Calu3 (cell line): Measurements from ENCODE around the gene TPRG1. TPM values are rescaled to one million over a fixed set of nuclear protein-coding genes. Genes with fewer than 3 reads are reported as not detected.

ENCODE experiments used
- BruUV-seq: library from RNA; stranded (reverse); fragments of 400-500 nt; replicated peaks from 2 replicates; lab custom pipeline; 2021; lab: Mats Ljungman, UMichigan
- CTCF ChIA-PET: fragments of 300-600 bp; sonication (Branson Sonifier 250); formaldehyde crosslinking; loops from one replicate; lab custom pipeline; 2022; ENCODE audit warnings: antibody characterized with exemption; lab: Charles Lee
- DNase-seq: peaks from one replicate; pipeline ENCODE4 v3.0.0; 2022
- H3K27ac Mint-ChIP-seq: one replicate; pipeline ENCODE4 v1.8.0; 2022; ENCODE audit warnings: mixed read lengths; ENCODE audit not compliant: unreplicated experiment
- H3K27me3 Mint-ChIP-seq: one replicate; pipeline ENCODE4 v1.8.0; 2022; ENCODE audit warnings: mixed read lengths; ENCODE audit not compliant: unreplicated experiment
- H3K36me3 Mint-ChIP-seq: one replicate; pipeline ENCODE4 v1.8.0; 2022; ENCODE audit warnings: mild to moderate bottlenecking, moderate library complexity, mixed read lengths; ENCODE audit not compliant: insufficient read depth, unreplicated experiment
- H3K4me1 Mint-ChIP-seq: one replicate; pipeline ENCODE4 v1.8.0; 2022; ENCODE audit warnings: mild to moderate bottlenecking, low read depth, mixed read lengths; ENCODE audit not compliant: unreplicated experiment
- H3K4me3 Mint-ChIP-seq: one replicate; pipeline ENCODE4 v1.8.0; 2022; ENCODE audit warnings: mild to moderate bottlenecking, low read depth, moderate library complexity, mixed read lengths; ENCODE audit not compliant: unreplicated experiment
- H3K9me3 Mint-ChIP-seq: one replicate; pipeline ENCODE4 v1.8.0; 2022; ENCODE audit warnings: low read depth, mixed read lengths; ENCODE audit not compliant: unreplicated experiment
- CTCF ChIP-seq: fragments of 200-600 bp; IDR thresholded peaks from one replicate; pipeline ENCODE4 v1.8.0; 2022; ENCODE audit warnings: antibody characterized with exemption; ENCODE audit not compliant: unreplicated experiment
- intact Hi-C: fragments of 100-400 bp; cut with micrococcal nuclease; formaldehyde crosslinking; loops from one replicate; pipeline ENCODE4 v1.10.0; 2022; ENCODE audit not compliant: unreplicated experiment
- total RNA-seq: library from RNA; stranded (reverse); gene quantifications from 2 replicates; pipeline ENCODE4 v1.2.3, GENCODE V29; 2022

Gene TPRG1
- total RNA-seq, 1 experiment from 2014 or later = 1.2 TPM

DNA sequence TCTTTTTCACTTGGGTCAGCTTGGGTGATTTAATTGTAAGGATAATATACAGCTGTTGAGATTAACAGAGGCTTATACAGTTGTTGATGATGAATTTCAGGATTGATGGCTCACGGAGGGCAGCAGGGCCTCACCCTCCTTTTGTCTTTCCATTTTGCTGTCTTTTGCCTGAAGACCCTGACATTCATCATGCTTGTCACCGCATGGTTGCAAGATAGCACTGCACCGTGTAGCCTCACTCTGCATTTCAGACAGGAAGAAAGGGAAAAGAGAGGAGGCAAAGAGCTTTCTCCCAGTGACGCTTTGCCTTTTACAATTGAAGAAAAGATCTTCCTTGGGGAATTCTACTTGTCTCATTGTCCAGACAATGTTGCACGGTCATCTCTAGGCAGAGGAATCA, 115.1 kb downstream of the TPRG1 start:
- Mint-ChIP-seq H3K36me3 (no peaks in the 10 kb centered on the region), H3K27me3 (no peaks in the 10 kb centered on the region), H3K4me3 (no peak overlapping the region), H3K27ac (no peak overlapping the region), H3K4me1 (no peaks in the 10 kb centered on the region), H3K9me3 (no peaks in the 10 kb centered on the region)
- no TSS peak for BruUV-seq
- intact Hi-C loops = no loop called here
- CTCF ChIA-PET = no interaction called here
- DNase-seq = no peak
- TF ChIP-seq CTCF = no peak

GRCh38 chr3:189288348-189289235, 116.8 kb downstream of the TPRG1 start:
- no peaks in the 10 kb centered on the region for H3K9me3 Mint-ChIP-seq
- intact Hi-C loops = no loop called here
- no peaks in the 10 kb centered on the region for H3K36me3 Mint-ChIP-seq
- no peak for DNase-seq
- BruUV-seq = no TSS peak
- CTCF ChIA-PET = interaction anchor here (0.9 to 1.3 kb wide), 3 partner anchors 12 to 16 kb away, joined by 3 to 4 read pairs (median 3); no protein-coding TSS in a partner anchor
- H3K4me3 Mint-ChIP-seq = no peak overlapping the region
- H3K4me1 Mint-ChIP-seq = peaks cover 4% of the 10 kb centered on the region
- no peak for TF ChIP-seq CTCF
- no peak overlapping the region for H3K27ac Mint-ChIP-seq
- no peaks in the 10 kb centered on the region for H3K27me3 Mint-ChIP-seq

GRCh38 chr3:189289251-189289650, 117.5 kb downstream of the TPRG1 start:
- H3K4me3 Mint-ChIP-seq = no peak overlapping the region
- intact Hi-C loops = no loop called here
- BruUV-seq = no TSS peak
- peaks cover 9% of the 10 kb centered on the region for H3K4me1 Mint-ChIP-seq
- CTCF ChIA-PET = interaction anchor here (0.6 to 0.9 kb wide), 2 partner anchors 17 to 34 kb away, joined by 3 to 5 read pairs; no protein-coding TSS in a partner anchor
- DNase-seq = no peak
- no peaks in the 10 kb centered on the region for H3K27me3 Mint-ChIP-seq
- no peak overlapping the region for H3K27ac Mint-ChIP-seq
- no peak for TF ChIP-seq CTCF
- no peaks in the 10 kb centered on the region for H3K9me3 Mint-ChIP-seq
- no peaks in the 10 kb centered on the region for H3K36me3 Mint-ChIP-seq

DNA sequence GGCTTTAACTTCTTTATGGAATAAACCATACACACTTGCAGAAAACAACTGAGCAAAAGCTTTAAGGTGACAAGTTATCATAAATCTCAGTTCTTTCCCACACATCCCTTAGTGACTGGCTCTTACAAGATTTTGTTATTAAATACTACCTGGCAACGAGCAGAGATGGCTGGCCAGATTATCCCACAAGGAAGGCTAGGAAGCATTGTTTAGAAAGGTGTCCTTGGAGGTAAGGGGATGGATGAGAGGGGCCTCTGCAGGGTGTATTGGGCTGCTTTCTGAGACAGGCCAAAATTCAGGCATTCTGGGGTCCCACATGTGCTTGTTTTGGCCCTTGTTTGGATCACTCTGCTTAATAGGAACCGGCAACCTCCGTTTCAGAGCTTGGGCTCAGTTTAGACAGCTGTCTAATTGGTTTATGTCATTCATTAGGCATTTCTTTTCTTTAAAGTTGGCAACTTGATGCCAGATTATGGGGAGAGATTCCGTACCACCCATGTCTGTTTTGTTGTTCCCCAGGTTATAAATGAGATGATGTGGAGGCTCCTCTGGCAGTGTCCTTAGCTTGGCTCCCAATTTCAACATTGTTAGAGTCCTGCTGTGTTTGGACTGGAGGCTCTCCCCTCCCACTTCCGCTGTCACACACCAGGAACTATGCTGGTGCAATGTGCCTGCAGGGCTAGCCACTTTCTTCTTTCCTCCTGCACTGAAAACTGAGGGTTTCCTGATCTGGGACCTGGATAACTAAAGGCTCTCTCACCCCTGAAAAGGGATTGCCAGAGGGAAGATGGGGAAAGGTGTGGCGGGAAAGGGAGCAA, 121.1 kb downstream of the TPRG1 start:
- no TSS peak for BruUV-seq
- intact Hi-C loops = no loop called here
- TF ChIP-seq CTCF = no peak
- Mint-ChIP-seq H3K4me1 (peaks cover 16% of the 10 kb centered on the region), H3K27ac (no peak overlapping the region), H3K27me3 (no peaks in the 10 kb centered on the region), H3K36me3 (no peaks in the 10 kb centered on the region), H3K4me3 (no peak overlapping the region), H3K9me3 (no peaks in the 10 kb centered on the region)
- DNase-seq = peak; percentile 13
- CTCF ChIA-PET = interaction anchor here (0.7 to 1.8 kb wide), 2 partner anchors 12 to 98 kb away, joined by 3 to 5 read pairs; no protein-coding TSS in a partner anchor
